ENCODE results near the gene FADS2.
"Not testable (repeated sequence)": the region's sequence is repeated elsewhere in the genome, so short reads cannot be mapped to it uniquely, and the experiment has no call there.

FADS2 gene

GRCh38 chr11:61868571-61869428, 40.7 kb downstream of the FADS2 start:
- no peak for DNase-seq (ENCODE audit: low read depth, low spot score)

GRCh38 chr11:61869429-61869707, 41.3 kb downstream of the FADS2 start:
- no peak for DNase-seq (ENCODE audit: low read depth, low spot score)

GRCh38 chr11:61869708-61870451, 41.8 kb downstream of the FADS2 start:
- no peak for DNase-seq (ENCODE audit: low read depth, low spot score)

GRCh38 chr11:61870541-61871031, 42.5 kb downstream of the FADS2 start:
- DNase-seq (ENCODE audit: low read depth, low spot score): no peak

GRCh38 chr11:61871158-61871597, 43.1 kb downstream of the FADS2 start:
- DNase-seq (ENCODE audit: low read depth, low spot score): peak; percentile 45

- DNase-seq (ENCODE audit: low read depth, low spot score): no peak
Observed at GRCh38 chr11:61872935-61873565, 45.0 kb downstream of the FADS2 start.

- no peak for DNase-seq (ENCODE audit: low read depth, low spot score)
Observed at GRCh38 chr11:61873588-61874376, 45.7 kb downstream of the FADS2 start.

GRCh38 chr11:61874377-61874809, 46.3 kb downstream of the FADS2 start:
- no peak for DNase-seq (ENCODE audit: low read depth, low spot score)

- DNase-seq (ENCODE audit: low read depth, low spot score): no peak
Observed at GRCh38 chr11:61874853-61875252, 46.8 kb downstream of the FADS2 start.

- no peak for DNase-seq (ENCODE audit: low read depth, low spot score)
Observed at GRCh38 chr11:61875698-61876097, 47.6 kb downstream of the FADS2 start.

- no peak for DNase-seq (ENCODE audit: low read depth, low spot score)
Observed at GRCh38 chr11:61879152-61879551, 51.1 kb downstream of the FADS2 start.

GRCh38 chr11:61880031-61880430, 51.9 kb downstream of the FADS2 start:
- no peak for DNase-seq (ENCODE audit: low read depth, low spot score)

- no peak for DNase-seq (ENCODE audit: low read depth, low spot score)
Observed at GRCh38 chr11:61880454-61880853, 52.4 kb downstream of the FADS2 start.

- DNase-seq (ENCODE audit: low read depth, low spot score): no peak
Observed at GRCh38 chr11:61881397-61881796, 53.3 kb downstream of the FADS2 start.

- DNase-seq (ENCODE audit: low read depth, low spot score): not testable (repeated sequence)
Observed at GRCh38 chr11:61882267-61882666, 54.2 kb downstream of the FADS2 start.

GRCh38 chr11:61882879-61883278, 54.8 kb downstream of the FADS2 start:
- DNase-seq (ENCODE audit: low read depth, low spot score): no peak

- no peak for DNase-seq (ENCODE audit: low read depth, low spot score)
Observed at GRCh38 chr11:61883327-61883726, 55.2 kb downstream of the FADS2 start.

GRCh38 chr11:61883947-61884346, 55.8 kb downstream of the FADS2 start:
- DNase-seq (ENCODE audit: low read depth, low spot score): no peak

- no peak for DNase-seq (ENCODE audit: low read depth, low spot score)
Observed at GRCh38 chr11:61885166-61885778, 57.2 kb downstream of the FADS2 start.

GRCh38 chr11:61885784-61886580, 57.9 kb downstream of the FADS2 start:
- no peak for DNase-seq (ENCODE audit: low read depth, low spot score)

All from iPS DF 19.7 (cell line).